NCI-H2196 treated with DMSO at 0.1 percent for 48 hours (cell line): Measurements from ENCODE around the gene DENND1B.
"Not testable (repeated sequence)": the region's sequence is repeated elsewhere in the genome, so short reads cannot be mapped to it uniquely, and the experiment has no call there.

ENCODE experiments used
- DNase-seq: peaks from one replicate; lab custom pipeline; 2025; ENCODE audit not compliant: unreplicated experiment; lab: John Stamatoyannopoulos, UW

DENND1B gene

DNA sequence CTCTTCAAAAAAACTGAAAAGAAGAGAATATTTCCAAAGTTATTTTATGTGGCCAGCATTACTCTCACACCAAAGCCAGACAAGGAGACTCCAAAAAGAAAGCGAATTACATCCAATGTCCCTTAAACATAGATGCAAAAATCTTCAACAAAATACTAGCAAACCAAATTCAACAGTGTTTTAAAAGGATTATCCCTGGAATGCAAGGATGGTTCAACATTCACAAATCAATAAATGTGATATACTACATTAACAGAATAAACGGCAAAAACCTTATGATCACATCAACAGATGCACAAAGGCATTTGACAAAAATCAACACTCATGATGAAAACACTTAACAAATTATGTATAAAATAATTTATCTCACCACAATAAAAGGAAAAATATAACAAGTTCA lies 207.8 kb downstream of the DENND1B start:
- no peak for DNase-seq

DNA sequence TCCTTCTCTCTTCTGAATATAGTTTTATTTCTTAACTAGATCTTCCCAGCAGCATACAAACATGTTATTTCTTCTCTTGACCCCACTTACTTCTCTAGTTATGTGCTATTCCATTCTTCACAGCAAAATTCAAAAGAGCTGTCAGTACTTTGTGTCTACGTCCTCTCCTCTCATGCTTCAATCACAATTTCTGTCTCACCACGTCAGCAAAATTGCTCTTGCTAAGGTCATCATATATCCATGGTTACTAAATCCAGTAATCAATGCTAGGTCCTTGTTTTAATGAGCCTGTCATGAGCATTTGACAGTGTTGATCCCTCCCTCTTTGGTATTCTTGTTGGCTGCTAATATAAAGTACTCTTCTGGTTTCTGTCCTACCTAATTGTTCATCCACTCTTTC lies 214.2 kb downstream of the DENND1B start:
- DNase-seq = no peak

DNA sequence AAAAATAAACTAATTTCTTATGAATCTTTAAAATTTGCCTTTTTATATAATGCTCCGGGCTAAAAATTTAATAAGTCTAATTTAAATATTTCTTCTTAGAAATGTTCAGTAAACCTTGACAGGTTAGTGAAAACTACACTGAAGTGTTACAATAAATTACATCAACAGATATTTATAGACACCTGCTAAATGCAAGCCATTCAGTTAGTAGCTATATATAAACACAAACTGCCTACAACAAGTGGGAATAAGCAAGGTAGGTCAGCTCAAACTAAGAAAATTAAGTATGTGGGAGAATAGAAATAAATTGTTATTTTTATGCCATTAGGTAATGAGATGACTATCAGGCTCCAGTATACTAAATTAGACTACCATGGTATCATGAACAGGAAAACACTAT lies 215.6 kb downstream of the DENND1B start:
- DNase-seq = no peak

DNA sequence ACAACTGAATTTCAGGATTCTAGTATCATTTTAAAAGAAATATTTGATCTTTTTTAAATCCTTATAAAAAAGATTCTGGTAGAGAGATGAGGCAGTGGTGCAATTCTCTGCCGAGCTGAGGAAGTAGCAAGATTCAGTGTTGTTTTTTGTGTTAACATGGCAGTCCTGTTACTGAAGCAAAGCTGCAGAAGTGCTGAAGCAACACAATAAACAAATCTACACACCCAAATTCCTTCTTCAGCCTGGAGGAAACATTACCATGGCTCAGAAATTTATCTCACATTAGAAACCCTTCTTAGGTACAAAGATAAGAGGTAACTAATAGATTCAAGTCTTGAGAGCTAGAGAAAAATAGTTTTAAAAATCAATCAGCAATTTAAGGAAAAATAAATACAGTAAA lies 216.0 kb downstream of the DENND1B start:
- DNase-seq = no peak

DNA sequence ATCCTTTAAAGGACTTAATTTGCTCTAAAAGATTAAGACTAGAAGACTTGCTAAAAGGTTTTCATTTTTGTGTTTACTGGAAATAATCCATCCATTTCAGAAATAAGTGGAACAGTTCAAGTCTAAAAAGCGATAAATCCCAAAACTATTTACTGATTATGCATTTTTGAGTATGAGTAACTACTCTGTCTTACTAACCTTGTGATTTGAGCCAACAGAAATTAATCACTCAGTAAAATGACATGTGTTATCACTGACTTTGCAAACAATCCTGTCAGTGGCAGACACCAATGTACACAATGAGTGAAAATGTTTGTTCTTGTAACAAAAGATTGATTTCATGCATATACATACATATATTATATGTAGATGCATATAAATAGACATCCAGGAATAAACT lies 218.0 kb downstream of the DENND1B start:
- no peak for DNase-seq

DNA sequence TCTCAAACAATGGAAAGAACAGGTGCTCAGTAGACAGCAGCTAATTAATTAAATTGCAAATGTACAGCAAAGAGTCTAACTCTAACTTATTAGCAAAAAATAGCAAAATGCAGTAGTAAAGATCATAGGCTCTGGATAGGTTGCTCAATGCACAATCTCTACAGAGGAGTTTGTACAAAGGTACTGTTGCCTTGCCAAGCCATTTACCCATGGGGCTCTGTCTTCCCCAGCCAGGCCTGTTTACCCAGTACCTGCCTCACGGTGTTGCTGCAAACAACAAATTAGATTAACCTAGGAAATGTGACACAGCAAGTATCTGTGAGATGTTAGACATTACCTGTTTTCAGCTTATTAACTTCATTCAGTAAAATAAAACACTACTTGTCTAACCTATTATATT lies 222.0 kb downstream of the DENND1B start:
- DNase-seq = no peak

DNA sequence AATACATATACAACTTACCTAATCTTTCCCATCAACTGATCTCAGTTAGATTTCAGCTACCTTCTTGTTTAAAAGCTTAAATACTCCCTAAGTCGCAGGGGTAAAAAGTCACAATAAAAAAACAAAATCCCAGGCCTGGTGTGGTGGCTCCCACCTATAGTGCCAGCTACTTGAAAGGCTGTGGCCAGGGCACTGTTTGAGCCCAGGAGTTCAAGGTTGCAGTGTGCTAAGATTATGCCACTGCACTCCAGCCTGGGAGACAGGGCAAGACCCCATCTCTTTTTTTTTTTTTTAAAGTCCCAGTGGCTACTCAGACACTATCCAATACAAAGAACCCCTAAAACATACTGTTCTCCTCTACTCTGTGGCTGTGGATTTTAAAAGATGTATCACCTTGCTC lies 228.3 kb downstream of the DENND1B start:
- no peak for DNase-seq

DNA sequence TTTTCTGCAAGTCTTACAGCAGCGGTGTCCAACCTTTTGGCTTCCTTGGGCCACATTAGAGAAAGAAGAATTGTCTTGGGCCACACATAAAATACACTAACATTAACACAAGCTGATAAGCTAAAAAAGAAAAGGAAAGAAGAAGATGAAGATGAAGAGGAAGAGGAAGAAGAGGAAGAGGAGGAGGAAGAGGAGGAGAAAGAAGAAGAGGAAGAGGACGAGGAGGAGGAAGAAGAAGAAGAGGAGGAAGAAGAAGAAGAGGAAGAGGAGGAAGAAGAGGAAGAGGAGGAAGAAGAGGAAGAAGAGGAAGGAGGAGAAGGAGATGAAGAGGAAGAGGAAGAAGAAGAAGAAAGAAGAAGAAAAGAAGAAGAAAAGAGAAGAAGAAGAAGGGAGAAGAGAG lies 230.7 kb downstream of the DENND1B start:
- no peak for DNase-seq

DNA sequence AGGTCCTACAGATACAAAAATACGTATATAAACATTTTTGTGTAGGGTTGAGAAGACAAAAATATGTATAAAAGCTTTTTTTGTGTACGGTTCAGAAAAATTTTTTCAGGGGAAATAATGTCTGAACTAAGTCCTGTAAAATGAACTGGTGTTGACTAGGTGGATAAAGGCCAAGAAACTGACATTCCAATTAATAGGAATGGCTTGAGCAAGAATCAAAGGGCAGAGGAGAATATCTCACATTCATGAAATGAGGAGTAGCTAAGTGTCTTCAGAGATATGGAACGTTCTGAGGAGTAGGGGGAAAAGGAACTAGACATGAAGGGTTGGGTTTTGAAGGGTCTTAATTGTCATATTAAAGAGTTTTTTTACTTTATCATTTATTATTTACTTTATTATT lies 231.2 kb downstream of the DENND1B start:
- no peak for DNase-seq

DNA sequence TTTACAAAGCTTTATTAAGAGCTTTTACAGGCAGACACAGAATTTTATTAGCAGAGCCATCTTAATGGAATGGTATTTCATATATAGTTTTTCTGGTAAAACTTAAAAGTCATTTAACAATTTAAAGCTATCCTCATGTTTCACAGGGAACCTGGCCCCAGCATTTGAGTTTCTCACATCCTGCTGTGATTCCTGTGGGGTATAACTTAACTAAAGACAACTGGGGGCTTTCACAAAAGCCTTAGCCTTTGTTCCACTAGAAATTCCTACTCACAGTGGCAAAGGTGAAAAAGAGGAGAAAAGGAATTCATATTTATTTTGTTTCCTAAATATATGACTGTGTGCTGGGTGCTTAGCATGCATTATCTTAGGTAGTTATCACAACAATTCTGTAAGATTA lies 233.9 kb downstream of the DENND1B start:
- no peak for DNase-seq

DNA sequence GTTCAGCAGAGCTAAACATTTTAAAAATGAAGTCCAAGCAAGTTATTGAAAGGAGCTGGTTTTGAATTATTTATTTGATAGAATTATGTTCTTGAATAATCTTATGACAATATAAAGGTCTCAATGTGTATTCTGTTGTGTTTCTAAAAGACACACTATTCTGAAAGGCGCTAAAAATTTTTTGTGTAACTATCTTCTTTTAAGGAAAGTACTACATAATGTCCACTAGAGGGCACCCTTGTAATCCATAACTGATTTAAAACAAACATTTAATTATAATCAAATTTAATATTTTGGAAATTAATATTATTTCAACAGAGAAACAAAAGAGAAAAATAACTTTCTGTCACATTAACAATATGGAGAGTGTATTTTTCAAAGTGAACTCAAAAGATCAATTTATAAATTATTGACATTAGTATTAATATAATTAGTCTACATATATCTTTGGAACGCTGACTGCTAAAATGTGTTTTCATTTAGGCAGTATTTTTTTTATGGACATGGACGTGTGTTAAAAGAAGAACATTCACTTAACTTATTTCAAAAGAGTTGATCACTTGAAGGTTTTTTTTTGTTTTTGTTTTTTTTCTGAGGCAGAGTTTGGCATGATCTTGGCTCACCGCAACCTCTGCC lies 248.4 kb downstream of the DENND1B start:
- DNase-seq = peak; percentile 5

DNA sequence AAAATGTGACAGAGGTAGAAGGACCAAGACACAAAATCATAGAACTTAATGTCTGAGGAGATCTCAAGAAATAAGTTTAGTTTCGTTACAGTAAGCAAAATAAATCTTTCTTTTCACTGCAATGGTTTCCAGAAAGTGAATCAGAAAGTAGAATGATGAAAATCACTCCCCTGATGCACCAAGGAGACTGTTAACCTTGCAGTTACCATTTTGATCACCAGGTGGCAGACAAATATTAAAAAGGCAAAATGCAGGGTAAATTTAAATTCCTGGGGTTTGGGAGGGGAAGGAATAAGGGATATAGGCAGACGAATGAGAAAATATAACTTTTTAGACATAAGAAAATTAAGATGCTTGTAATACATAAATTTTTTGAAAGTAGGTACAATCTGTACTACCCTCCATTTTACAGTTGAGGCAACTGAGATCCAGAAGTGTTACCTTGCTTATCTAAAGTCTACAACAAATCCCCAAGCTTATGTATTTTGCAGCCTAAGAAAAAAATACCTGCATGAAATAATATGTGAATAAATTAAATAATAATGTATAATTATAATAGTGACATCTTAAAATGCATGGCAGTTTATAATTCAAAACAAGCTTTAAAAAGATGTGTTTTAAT lies 254.1 kb downstream of the DENND1B start:
- peak; percentile 4 for DNase-seq

DNA sequence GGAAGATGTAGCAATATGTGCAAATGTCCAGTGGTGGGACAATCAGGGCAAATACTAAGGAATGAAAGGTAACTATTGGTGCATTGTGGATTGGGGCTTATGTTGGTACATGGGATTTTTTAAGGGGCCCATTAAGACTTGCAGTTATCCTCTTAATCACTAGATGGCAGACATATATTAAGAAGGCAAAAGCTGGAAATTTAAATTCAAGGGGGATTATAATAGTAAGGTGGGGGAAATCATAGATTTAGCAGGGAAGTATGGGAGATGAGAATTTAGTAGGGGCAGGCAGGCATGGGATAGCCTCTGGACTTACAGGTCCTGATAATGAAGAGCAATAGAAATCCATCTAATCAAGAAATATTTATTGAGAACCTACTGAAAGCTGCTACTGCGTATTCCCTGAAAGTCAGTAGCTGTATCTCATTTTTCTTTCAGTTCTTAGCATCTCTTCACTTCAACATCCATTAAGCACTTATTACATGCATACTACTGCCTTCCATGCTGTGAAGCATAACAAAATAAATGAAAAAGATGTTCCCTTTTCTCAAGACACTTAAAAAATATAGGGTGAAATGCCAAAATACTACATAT lies 255.4 kb downstream of the DENND1B start:
- DNase-seq = no peak

DNA sequence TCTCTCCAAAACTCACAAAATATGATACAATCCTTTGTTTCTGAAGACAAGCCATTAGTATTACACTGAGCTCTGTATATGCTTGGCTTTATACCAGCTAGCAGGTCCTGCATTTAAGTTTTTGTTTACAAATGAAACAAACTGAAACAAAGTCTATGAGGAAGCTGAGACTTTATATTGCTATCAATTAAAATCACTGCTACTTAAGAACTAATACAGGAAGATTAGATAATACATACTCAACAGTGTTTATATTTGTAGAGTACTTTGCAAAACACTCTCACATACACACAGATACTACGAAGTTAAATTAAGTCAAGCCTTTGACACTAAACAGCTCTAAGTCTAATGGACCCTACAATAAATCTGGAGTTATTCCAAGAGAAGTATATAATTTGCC lies 259.9 kb downstream of the DENND1B start:
- DNase-seq = no peak

DNA sequence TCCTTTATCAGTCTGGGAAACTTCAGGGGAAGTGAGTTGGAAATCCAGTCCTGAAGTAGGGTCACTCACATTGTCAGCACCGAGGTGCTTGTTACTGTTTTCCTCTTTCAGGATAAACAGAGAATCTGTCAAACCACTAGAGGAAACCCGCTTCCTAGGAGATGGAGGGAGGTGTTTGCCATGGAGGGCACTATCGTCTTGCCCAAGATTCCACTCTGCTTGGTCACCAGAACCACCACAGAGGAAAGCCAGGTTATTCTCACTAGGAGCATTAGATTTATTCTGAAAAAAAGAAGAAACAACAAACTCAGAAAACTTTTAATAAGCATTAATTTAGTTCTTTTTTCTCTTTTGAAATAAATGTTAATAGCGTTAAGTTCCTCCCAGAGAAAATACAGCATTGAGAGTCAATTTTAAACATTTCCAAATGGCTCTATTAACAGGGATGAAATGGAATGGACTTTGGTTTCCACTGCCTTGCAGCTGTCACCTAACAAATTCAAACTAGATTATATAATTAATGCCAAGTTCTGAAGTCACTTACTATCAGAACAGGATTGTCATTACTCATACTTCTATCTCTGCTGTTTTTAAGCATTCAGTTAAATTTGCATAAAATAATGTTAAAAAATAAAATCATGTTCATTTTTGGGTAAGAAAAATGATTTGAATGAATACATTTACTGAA lies 264.4 kb downstream of the DENND1B start:
- DNase-seq = no peak

DNA sequence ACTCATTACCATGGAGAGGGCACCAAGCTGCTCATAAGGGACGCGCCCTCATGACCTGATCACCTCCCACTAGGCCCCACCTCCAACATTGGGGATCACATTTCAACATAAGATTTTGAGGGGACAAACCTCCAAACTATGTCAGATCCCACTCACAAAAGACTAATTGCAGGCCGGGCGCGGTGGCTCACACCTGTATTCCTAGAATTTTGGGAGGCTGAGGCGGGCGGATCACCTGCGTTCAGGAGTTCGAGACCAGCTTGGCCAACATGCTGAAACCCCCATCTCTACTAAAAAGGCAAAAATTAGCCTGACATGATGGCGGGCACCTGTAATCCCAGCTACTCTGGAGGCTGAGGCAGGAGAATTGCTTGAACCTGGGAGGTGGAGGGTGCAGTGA lies 278.6 kb downstream of the DENND1B start:
- no peak for DNase-seq

DNA sequence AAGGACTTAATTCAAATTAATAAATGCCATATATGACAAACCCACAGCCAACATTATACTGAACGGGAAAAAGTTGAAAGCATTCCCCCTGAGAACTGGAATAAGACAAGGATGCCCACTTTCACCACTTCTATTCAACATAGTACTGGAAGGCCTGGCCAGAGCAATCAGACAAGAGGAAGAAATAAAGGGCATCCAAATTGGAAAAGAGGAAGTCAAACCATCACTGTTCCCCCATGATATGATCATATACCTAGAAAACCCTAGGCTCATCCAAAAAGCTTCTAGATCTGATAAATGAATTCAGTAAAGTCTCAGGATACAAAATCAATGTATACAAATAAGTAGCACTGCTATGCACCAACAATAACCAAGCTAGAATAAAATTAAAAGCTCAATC lies 283.8 kb downstream of the DENND1B start:
- DNase-seq = not testable (repeated sequence)

DNA sequence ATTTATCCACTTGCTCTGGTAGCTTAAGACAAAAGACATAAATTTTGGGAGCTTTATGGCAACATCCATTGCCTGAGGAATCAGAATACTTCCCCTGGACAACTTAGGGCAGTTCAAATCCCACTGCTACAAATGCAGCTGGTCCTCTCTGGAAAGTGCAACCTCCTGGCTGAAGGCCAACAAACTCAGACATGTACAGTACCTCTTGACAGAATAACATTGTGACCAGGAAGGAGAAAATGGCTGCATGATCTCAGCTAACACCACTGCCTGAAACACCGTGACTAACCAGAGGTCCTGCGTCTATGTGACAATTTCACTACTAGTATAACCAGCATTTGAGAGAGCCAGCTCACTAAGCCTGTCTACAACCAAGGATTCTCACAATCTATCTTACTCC lies 288.3 kb downstream of the DENND1B start:
- no peak for DNase-seq

DNA sequence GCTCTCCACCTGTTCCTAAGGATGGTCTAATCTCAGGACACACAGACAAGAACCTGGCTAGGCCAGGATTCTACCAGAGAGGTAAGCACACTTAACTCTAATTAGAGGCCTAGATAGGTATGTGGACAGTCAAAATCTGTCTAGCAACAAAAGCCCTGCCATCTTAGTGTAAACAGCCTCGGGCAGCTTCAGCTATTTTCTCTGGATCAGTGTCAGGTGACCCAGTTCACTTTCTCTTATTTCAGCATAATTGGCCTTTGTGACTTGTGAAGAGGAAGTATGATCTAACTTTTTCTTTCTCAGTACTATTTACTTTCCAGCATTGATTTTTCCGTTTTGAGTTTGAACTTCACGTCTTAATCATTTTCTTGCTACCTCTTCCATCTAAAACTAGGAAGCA lies 289.5 kb downstream of the DENND1B start:
- DNase-seq = peak; percentile 28

DNA sequence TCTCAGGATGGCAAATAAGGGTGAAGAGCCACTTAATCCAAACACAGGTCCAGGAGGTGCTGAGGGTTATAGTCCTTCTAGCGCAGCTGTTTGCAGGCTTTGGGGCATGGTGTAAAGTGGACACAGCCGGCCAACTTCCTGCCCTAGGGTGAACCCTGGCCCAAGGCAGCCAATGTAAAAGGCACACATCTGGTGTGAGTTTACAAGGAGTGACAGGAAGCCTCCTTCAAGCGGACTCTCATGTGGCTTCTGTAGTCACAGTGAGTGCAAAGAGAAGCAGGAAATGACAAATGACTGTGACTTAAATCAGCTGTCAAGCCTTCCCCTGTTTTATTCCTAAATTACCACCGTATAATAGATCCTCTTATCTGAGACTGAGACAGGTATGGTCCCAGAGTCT lies 294.2 kb downstream of the DENND1B start:
- DNase-seq = no peak

DNA sequence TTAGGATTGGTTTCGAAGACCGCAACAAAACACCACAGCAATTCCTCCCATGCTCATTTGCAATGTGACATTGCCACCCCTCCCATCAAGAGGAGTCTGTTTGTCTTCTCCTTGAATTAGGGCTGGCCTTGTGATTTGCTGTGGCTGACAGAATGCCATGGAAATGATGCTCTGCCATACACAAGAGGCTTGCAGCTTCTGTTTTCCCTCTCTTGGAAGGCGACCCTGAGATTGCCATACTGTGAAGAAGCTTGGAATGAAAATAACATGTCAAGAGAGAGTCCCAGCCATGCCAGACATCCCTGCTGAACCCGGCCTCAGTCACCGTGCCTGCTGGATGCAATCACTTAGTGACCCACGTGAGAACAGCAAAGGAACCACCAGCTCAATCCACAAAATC lies 294.8 kb downstream of the DENND1B start:
- no peak for DNase-seq

DNA sequence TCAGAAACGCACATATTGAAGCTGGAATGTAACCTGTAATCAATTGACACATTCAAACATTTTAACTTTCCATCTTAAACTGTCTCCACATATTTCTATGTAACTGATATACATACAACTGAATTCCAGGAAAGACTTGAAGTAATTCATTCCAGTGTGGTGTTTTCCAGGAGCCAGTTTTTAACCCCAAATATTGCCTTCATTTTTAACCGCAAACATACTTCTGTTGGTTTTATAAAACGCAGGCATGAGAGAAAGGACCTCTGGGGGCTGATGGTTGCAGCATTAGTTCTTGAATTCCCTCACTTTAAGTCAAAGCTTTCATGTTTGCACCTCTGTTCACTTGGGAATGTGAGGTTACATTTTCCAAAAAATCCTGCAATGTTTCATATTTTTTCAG lies 303.1 kb downstream of the DENND1B start:
- DNase-seq = no peak
